T-helper 22 cell (primary cell): Measurements from ENCODE around the gene IPO7.

Experiments
- DNase-seq: peaks from one replicate; pipeline ENCODE4 v3.0.0-alpha.2; 2020; ENCODE audit warnings: low read depth

The IPO7 gene

GRCh38 chr11:9495803-9496514 is 111.5 kb downstream of the IPO7 start:
- DNase-seq = no peak
